IPS DF 6.9 (cell line): ENCODE data around the gene CCDC51.
"Not testable (repeated sequence)": the region's sequence is repeated elsewhere in the genome, so short reads cannot be mapped to it uniquely, and the experiment has no call there.

Source experiments
- DNase-seq: peaks from one replicate; pipeline ENCODE4 v3.0.0-alpha.2; 2013; ENCODE audit warnings: low read depth, low spot score
- H3K27ac ChIP-seq: one replicate; pipeline ENCODE4 v1.5.1; 2013; ENCODE audit warnings: low read length, control low read depth
- H3K27me3 ChIP-seq: 2 replicates; pipeline ENCODE4 v1.6.1; 2013; ENCODE audit warnings: mild to moderate bottlenecking, low read length; ENCODE audit not compliant: control insufficient read depth, insufficient read depth
- H3K36me3 ChIP-seq: 2 replicates; pipeline ENCODE4 v1.6.1; 2013; ENCODE audit warnings: low read length; ENCODE audit not compliant: control insufficient read depth, insufficient read depth
- H3K4me1 ChIP-seq: 2 replicates; pipeline ENCODE4 v1.6.1; 2013; ENCODE audit warnings: low read length; ENCODE audit not compliant: control insufficient read depth, insufficient read depth
- H3K4me3 ChIP-seq: 2 replicates; pipeline ENCODE4 v1.5.1; 2013; ENCODE audit warnings: mild to moderate bottlenecking, low read length
- H3K9me3 ChIP-seq: 2 replicates; pipeline ENCODE4 v1.6.1; 2013; ENCODE audit warnings: low read length, inconsistent platforms; ENCODE audit not compliant: control insufficient read depth, insufficient read depth
- WGBS: extraction: QIAGEN DNeasy Blood & Tissue Kit; methylation state at CpG from one replicate; pipeline ENCODE4 v1.1.7; 2013; ENCODE audit warnings: mixed read lengths, missing lambda C conversion rate; ENCODE audit not compliant: insufficient read length, insufficient coverage; 5-methylcytosine and 5-hydroxymethylcytosine counted together

CCDC51 gene, protein sequence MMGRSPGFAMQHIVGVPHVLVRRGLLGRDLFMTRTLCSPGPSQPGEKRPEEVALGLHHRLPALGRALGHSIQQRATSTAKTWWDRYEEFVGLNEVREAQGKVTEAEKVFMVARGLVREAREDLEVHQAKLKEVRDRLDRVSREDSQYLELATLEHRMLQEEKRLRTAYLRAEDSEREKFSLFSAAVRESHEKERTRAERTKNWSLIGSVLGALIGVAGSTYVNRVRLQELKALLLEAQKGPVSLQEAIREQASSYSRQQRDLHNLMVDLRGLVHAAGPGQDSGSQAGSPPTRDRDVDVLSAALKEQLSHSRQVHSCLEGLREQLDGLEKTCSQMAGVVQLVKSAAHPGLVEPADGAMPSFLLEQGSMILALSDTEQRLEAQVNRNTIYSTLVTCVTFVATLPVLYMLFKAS

GRCh38 chr3:48439820-48440589, at the start of gene CCDC51, which contains the start of gene TMA7:
Gene CCDC51 (minus strand): TSS chr3:48440119. CDS start chr3:48435128, 4,991 bp downstream.
Gene TMA7 (plus strand): TSS chr3:48440257. CDS start chr3:48440297, 40 bp downstream.
- no peaks in the 10 kb centered on the region for H3K27me3 ChIP-seq
- no peak within 1 kb of the TSS for H3K27ac ChIP-seq
- no CpG with 5 or more reads among the region's 54 CpGs for WGBS
- peak; percentile 93 for DNase-seq
- H3K4me3 ChIP-seq: peak within 1 kb of the TSS; percentile 45
- no peaks in the 10 kb centered on the region for H3K4me1 ChIP-seq
- H3K36me3 ChIP-seq: peaks cover 2% of the 10 kb centered on the region; the same call in 1 of the 2 replicates
- no peaks in the 10 kb centered on the region for H3K9me3 ChIP-seq

DNA sequence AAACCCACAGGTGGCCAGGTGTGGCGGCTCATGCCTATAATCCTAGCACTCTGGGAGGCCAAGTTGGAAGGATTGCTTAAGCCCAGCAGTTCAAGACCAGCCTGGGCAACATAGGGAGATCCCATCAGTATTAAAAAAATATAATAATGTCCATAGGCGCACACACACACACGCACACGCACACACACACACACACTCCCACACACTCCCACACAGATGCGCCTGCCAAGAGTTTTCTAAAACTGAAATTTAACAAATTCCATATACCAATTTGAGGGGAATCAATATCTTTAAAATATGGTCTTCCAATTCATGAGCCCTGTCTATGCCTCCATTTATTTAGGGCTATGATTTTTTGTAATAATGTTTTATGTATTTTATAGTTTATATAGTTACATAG, 47.0 kb upstream of the CCDC51 start:
- Histone ChIP-seq H3K4me3 (no peak overlapping the region), H3K27ac (no peak overlapping the region), H3K27me3 (no peaks in the 10 kb centered on the region), H3K9me3 (no peaks in the 10 kb centered on the region; the same call in 1 of the 2 replicates), H3K36me3 (no peaks in the 10 kb centered on the region), H3K4me1 (no peaks in the 10 kb centered on the region; the same call in 1 of the 2 replicates)
- no peak for DNase-seq
- WGBS: 100% methylated on average over 2 of the region's 5 CpGs

DNA sequence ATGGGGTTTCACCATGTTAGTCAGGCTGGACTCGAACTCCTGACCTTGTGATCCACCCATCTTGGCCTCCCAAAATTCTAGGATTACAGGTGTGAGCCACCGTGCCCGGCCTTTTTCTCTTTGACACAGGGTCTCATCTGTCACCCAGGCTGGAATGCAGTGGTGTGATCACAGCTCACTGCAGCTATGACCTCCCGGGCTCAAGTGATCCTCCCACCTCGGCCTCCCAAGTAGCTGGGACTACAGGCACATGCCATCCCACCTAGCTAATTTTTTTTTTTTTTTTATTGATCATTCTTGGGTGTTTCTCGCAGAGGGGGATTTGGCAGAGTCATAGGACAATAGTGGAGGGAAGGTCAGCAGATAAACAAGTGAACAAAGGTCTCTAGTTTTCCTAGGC, 42.9 kb upstream of the CCDC51 start:
- not testable (repeated sequence) for H3K27me3 ChIP-seq

DNA sequence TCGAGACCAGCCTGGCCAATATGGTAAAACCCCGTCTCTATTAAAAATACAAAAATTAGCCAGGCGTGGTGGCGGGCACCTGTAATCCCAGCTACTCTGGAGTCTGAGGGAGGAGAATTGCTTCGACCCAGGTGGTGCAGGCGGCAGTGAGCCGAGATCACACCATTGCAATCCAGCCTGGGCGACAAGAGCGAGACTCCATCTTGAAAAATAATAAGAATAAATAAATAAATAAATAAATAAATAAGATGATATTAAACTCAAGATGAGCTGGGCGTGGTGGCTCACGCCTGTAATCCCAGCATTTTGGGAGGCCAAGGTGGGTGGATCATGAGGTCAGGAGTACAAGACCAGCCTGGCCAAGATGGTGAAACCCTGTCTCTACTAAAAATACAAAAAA, 41.0 kb upstream of the CCDC51 start:
- not testable (repeated sequence) for DNase-seq, H3K4me3 ChIP-seq, H3K4me1 ChIP-seq, H3K9me3 ChIP-seq, H3K36me3 ChIP-seq, H3K27ac ChIP-seq, H3K27me3 ChIP-seq
- WGBS: no CpG with 5 or more reads among the region's 11 CpGs

More for the DNA sequence above, 42.9 kb upstream of the CCDC51 start:
- not testable (repeated sequence) for H3K36me3 ChIP-seq, DNase-seq, H3K4me3 ChIP-seq, H3K4me1 ChIP-seq, H3K9me3 ChIP-seq, H3K27ac ChIP-seq
- WGBS: no CpG with 5 or more reads among the region's 6 CpGs

- Histone ChIP-seq H3K27me3 (no peaks in the 10 kb centered on the region), H3K36me3 (no peaks in the 10 kb centered on the region), H3K9me3 (no peaks in the 10 kb centered on the region), H3K27ac (no peak overlapping the region), H3K4me1 (peaks cover 8% of the 10 kb centered on the region), H3K4me3 (no peak overlapping the region)
- no peak for DNase-seq
- no CpG with 5 or more reads among the region's 19 CpGs for WGBS
These were observed 39.0 kb upstream of the CCDC51 start for GRCh38 chr3:48478626-48479555.

DNA sequence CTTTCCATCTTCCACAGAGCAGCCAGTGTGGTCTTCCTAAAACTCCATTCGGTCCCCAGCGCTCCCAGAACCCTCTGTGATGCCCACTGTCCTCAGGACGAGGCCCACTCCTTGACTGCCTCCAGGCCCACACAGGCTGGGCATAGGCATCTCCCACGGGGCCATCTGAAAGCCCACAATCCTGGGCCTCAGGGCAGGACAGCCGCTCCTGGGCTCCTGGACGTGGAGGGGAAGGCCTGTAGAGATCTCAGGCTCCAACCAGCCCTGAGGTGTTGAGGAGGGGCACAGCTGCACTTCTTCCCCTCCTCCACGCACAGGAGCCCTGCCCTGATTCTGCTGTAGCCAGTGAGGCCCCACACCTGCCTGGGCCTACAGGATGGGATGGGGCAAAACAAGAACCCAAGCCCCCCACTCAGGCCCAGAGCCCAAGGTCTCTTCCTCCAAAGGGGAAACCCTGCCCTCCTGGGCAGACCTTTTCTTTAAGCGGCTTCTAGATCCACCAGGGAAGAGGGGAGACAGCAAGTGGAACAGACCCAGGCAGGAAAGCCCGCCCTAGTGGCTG, 38.1 kb upstream of the CCDC51 start:
- DNase-seq: no peak
- Histone ChIP-seq H3K9me3 (no peaks in the 10 kb centered on the region), H3K27me3 (no peaks in the 10 kb centered on the region), H3K27ac (no peak overlapping the region), H3K36me3 (no peaks in the 10 kb centered on the region), H3K4me3 (no peak overlapping the region), H3K4me1 (peaks cover 8% of the 10 kb centered on the region)
- WGBS: no CpG with 5 or more reads among the region's 9 CpGs

DNA sequence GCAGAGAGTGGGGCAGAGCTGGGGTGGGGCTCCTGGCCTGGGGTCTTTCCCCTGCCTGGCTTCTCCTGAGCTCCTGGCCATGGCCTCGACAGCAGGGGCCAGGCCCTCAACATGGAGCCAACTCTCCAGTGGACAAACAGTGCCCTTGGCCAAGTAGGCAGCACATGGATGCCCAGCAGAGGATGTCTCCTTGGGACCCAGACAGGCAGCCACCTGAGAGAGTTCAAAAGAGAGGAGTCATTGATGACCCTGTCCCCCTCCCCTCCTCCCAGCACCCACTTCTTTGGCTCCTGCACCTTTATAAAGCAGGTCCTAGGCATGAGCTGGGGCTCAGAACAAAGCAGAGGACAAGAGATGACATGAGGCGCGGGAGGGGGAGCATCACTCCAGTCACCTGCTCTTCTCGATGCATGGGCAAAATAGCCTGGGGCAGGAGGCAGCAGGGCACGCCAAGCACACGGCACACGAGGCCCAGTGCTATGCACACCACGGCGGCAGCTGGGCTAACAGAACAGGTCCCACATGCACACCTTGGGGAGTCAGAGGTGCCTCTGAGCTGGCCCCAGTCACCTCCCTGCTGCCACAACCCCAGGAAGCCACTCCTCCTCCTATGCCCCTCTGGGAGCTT, 36.6 kb upstream of the CCDC51 start:
- Histone ChIP-seq H3K27me3 (no peaks in the 10 kb centered on the region), H3K27ac (no peak overlapping the region), H3K36me3 (no peaks in the 10 kb centered on the region), H3K4me3 (no peak overlapping the region), H3K9me3 (no peaks in the 10 kb centered on the region), H3K4me1 (peaks cover 8% of the 10 kb centered on the region)
- DNase-seq: no peak
- no CpG with 5 or more reads among the region's 9 CpGs for WGBS

GRCh38 chr3:48475188-48475587, 35.3 kb upstream of the CCDC51 start:
- Histone ChIP-seq H3K36me3 (no peaks in the 10 kb centered on the region), H3K9me3 (no peaks in the 10 kb centered on the region), H3K4me1 (peaks cover 8% of the 10 kb centered on the region), H3K4me3 (no peak overlapping the region), H3K27ac (no peak overlapping the region), H3K27me3 (no peaks in the 10 kb centered on the region)
- DNase-seq: no peak
- no CpG with 5 or more reads among the region's 11 CpGs for WGBS

- Histone ChIP-seq H3K9me3 (no peaks in the 10 kb centered on the region), H3K4me1 (peaks cover 8% of the 10 kb centered on the region), H3K36me3 (peaks cover under 1% of the 10 kb centered on the region; the same call in 1 of the 2 replicates), H3K4me3 (no peak overlapping the region), H3K27me3 (no peaks in the 10 kb centered on the region), H3K27ac (no peak overlapping the region)
- DNase-seq: peak; percentile 99
- no CpG with 5 or more reads among the region's 4 CpGs for WGBS
These were observed 34.7 kb upstream of the CCDC51 start for GRCh38 chr3:48474619-48475018.
